Tongue (tissue), 2 donors: Measurements from ENCODE around the gene TRH. TPM values are rescaled to one million over a fixed set of nuclear protein-coding genes. Genes with fewer than 3 reads are reported as not detected.
"Not testable (repeated sequence)": the region's sequence is repeated elsewhere in the genome, so short reads cannot be mapped to it uniquely, and the experiment has no call there.

Experiments used
- DNase-seq: peaks from one replicate; pipeline ENCODE4 v3.0.0-alpha.2; 2015
- total RNA-seq: library from RNA; depleted of rRNA; stranded (reverse); fragments of >200 nt; gene quantifications from one replicate; pipeline ENCODE4 v1.2.3, GENCODE V29; 2014

The TRH gene
- total RNA-seq, 1 donor from 2014 or later: 0.62 TPM

- no peak for DNase-seq
Measured at GRCh38 chr3:129966876-129967275, 7.6 kb upstream of the TRH start.

- no peak for DNase-seq
Measured at GRCh38 chr3:129967761-129968160, 6.8 kb upstream of the TRH start.

GRCh38 chr3:129971351-129972052 lies 3.0 kb upstream of the TRH start:
- no peak for DNase-seq

- no peak for DNase-seq
Measured at GRCh38 chr3:129972301-129972700, 2.2 kb upstream of the TRH start.

GRCh38 chr3:129973853-129974563 lies 512 bp upstream of the TRH start:
- peak; percentile 15 for DNase-seq

- peak; percentile 20 for DNase-seq
Measured at GRCh38 chr3:129974833-129975704, 549 bp downstream of the TRH start.

GRCh38 chr3:129975705-129976048 lies 1.2 kb downstream of the TRH start:
- DNase-seq: no peak

DNA sequence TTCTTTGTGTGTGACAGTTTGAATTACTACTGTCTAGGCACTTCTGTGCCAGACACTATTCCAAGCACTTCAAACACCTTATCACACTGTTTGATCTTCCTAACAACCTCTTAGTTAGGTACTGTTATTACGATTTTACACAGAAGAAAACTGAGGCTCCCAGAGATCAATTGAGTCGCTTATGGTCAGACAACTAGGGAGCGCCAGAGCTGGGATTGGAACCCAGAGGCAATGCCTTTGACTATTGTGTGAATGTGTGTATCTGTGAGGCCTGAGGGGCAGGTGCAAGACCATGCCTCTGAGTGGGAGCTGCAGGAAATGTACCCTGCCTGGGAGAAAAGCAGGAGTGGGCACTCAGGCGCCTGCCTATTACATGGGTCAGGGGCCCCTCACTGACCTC lies 1.8 kb downstream of the TRH start:
- no peak for DNase-seq

- DNase-seq: no peak
Measured at GRCh38 chr3:129978123-129978522, 3.6 kb downstream of the TRH start.

DNA sequence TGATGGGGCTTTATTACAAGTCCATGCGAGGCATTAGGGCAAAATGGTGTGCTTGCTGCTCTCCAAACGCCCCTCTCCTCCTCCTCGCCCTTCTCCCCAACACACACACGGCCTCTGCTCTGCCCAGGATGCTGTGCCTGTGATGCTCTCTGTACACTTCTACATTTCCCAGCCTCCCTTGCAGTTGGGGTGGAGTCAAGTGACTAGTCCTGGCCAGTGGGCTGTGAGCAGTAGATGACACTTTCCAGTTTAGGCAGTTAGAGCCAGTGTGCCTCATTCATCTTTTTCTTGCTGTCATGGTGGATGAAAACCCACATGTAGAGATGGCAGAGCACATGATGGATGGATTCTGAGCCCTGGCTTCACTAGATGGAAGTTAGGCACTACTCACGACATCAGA lies 5.4 kb downstream of the TRH start:
- no peak for DNase-seq

DNA sequence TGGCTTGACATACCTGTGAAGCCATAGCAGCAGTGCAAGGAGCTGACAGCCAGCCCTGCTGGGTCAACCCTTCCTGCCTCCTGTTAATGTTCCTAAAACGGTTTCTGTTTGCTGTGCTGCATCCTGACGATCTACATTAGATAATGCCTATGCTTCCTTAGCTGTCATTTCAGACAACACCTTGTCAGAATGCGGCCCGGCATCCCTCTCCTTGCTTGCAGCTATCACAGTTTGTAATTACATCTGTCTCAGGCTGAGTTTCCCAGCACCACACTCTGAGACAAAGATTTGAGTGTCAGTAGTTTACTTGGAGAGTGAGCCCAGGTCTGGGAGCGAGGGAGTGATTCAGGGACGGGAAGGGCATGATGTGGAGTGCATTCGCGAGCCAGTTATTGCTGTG lies 9.0 kb downstream of the TRH start:
- DNase-seq: no peak

GRCh38 chr3:129984125-129984524 lies 9.6 kb downstream of the TRH start:
- peak; percentile 19 for DNase-seq

DNA sequence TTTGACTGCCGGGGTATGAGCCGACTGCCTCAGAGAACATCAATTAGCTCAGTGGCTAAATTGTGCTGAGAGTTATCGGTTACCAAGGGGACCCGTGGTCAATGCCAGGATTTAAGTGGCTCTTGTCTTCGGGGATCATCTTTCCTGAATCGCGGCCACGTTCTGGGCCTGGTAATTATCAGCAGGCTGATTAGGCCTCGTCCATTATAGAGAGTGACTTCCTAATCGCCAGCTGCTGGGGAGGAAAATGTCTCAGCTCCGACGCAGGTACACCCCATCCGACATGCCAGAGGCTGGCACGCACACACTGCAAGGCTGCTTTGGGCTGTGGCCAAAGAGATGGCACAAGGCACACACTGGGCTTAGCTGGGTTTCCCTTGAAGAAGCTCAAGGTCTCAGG lies 10.6 kb downstream of the TRH start:
- DNase-seq: peak; percentile 14

GRCh38 chr3:129988429-129988828 lies 13.9 kb downstream of the TRH start:
- no peak for DNase-seq

- peak; percentile 8 for DNase-seq
Measured at GRCh38 chr3:129989414-129989813, 14.9 kb downstream of the TRH start.

- DNase-seq: no peak
Measured at GRCh38 chr3:129992781-129993180, 18.3 kb downstream of the TRH start.

GRCh38 chr3:129994883-129995559 lies 20.5 kb downstream of the TRH start:
- DNase-seq: peak; percentile 64

DNA sequence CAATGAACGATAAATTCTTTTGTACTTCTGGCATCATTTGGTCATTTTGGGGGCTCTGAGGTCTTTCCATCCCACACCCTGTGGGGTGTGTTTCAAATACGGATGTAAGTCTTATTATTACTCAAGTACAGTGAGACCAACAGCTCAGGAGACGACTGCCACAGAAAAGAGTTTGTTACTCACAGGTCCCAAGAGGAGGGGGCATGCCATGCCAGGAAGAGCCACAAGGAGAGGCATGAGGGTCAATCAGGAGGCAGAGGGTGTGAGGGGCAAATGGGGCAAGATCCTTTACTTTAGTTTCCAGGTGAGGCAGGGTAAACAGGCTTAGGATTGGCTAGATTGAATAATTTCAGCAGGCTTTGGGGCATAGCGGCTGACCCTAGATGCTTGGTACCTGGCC lies 21.6 kb downstream of the TRH start:
- no peak for DNase-seq

DNA sequence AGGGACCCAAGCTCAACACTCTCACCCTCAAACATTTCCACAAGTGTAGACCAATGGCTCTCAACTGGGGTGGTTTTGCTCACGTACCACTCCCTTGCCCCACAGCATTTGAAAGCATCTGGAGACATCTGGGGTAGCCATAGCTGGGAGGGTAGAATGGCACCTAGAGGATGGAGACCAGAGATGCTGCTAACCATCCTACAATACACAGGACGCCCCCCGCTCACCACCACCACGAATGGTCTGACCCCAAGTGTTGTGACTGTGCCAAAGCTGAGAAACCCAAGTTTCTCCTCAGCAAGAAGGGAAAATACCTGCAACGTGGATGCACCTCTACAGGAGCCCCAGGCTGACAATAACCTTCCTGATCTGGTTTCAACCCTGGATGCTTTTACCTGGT lies 24.7 kb downstream of the TRH start:
- not testable (repeated sequence) for DNase-seq

- DNase-seq: peak; percentile 65
Measured at GRCh38 chr3:130002666-130003598, 28.4 kb downstream of the TRH start.

- no peak for DNase-seq
Measured at GRCh38 chr3:130010556-130010955, 36.0 kb downstream of the TRH start.
